Neuron (in vitro differentiated cells): ENCODE results near the gene PLXNC1.

Source experiments
- H2AFZ ChIP-seq: one replicate; pipeline ENCODE4 v1.6.1; 2013; ENCODE audit warnings: low read depth, mild to moderate bottlenecking, inconsistent platforms, low read length, moderate library complexity
- H3K27me3 ChIP-seq: one replicate; pipeline ENCODE4 v1.6.1; 2013; ENCODE audit warnings: low read length; ENCODE audit not compliant: insufficient read depth
- H3K36me3 ChIP-seq: one replicate; pipeline ENCODE4 v1.6.1; 2013; ENCODE audit warnings: low read length; ENCODE audit not compliant: insufficient read depth
- H3K4me1 ChIP-seq: one replicate; pipeline ENCODE4 v1.6.1; 2013; ENCODE audit warnings: low read length; ENCODE audit not compliant: insufficient read depth
- H3K4me3 ChIP-seq: 2 replicates; pipeline ENCODE4 v1.5.1; 2013; ENCODE audit warnings: mild to moderate bottlenecking, low read length, moderate library complexity
- H3K9me3 ChIP-seq: one replicate; pipeline ENCODE4 v1.6.1; 2013; ENCODE audit warnings: low read length

Gene PLXNC1

GRCh38 chr12:94267921-94268471 lies 119.6 kb downstream of the PLXNC1 start:
- no peaks in the 10 kb centered on the region for H3K9me3 ChIP-seq
- peaks cover 3% of the 10 kb centered on the region for H3K4me1 ChIP-seq
- H3K4me3 ChIP-seq = no peak overlapping the region
- H2AFZ ChIP-seq = no peak overlapping the region
- peaks cover 4% of the 10 kb centered on the region for H3K36me3 ChIP-seq
- H3K27me3 ChIP-seq = no peaks in the 10 kb centered on the region

GRCh38 chr12:94269316-94269999 lies 121.1 kb downstream of the PLXNC1 start:
- Histone ChIP-seq H3K9me3 (no peaks in the 10 kb centered on the region), H3K4me3 (no peak overlapping the region), H3K4me1 (no peaks in the 10 kb centered on the region), H3K27me3 (no peaks in the 10 kb centered on the region), H3K36me3 (peaks cover 4% of the 10 kb centered on the region), H2AFZ (no peak overlapping the region)

- Histone ChIP-seq H3K27me3 (no peaks in the 10 kb centered on the region), H3K36me3 (peaks cover under 1% of the 10 kb centered on the region)
These were observed 123.0 kb downstream of the PLXNC1 start for GRCh38 chr12:94271351-94271750.

GRCh38 chr12:94272280-94272679 lies 123.9 kb downstream of the PLXNC1 start:
- H3K27me3 ChIP-seq = no peaks in the 10 kb centered on the region
- no peak overlapping the region for H3K4me3 ChIP-seq
- H3K4me1 ChIP-seq = no peaks in the 10 kb centered on the region
- H3K9me3 ChIP-seq = no peaks in the 10 kb centered on the region
- H3K36me3 ChIP-seq = no peaks in the 10 kb centered on the region
- no peak overlapping the region for H2AFZ ChIP-seq

More at GRCh38 chr12:94271351-94271750, 123.0 kb downstream of the PLXNC1 start:
- Histone ChIP-seq H3K4me3 (no peak overlapping the region), H2AFZ (no peak overlapping the region), H3K9me3 (no peaks in the 10 kb centered on the region), H3K4me1 (no peaks in the 10 kb centered on the region)

GRCh38 chr12:94273272-94273671 lies 124.9 kb downstream of the PLXNC1 start:
- H2AFZ ChIP-seq = no peak overlapping the region
- no peaks in the 10 kb centered on the region for H3K9me3 ChIP-seq
- H3K4me3 ChIP-seq = no peak overlapping the region
- no peaks in the 10 kb centered on the region for H3K27me3 ChIP-seq
- H3K36me3 ChIP-seq = no peaks in the 10 kb centered on the region
- no peaks in the 10 kb centered on the region for H3K4me1 ChIP-seq

- H3K27me3 ChIP-seq = no peaks in the 10 kb centered on the region
- H3K4me1 ChIP-seq = no peaks in the 10 kb centered on the region
- H3K36me3 ChIP-seq = no peaks in the 10 kb centered on the region
- H3K4me3 ChIP-seq = no peak overlapping the region
- H3K9me3 ChIP-seq = no peaks in the 10 kb centered on the region
- no peak overlapping the region for H2AFZ ChIP-seq
These were observed 128.3 kb downstream of the PLXNC1 start for GRCh38 chr12:94276725-94277124.

- no peaks in the 10 kb centered on the region for H3K36me3 ChIP-seq
- H3K4me1 ChIP-seq = no peaks in the 10 kb centered on the region
- no peaks in the 10 kb centered on the region for H3K27me3 ChIP-seq
- H3K9me3 ChIP-seq = no peaks in the 10 kb centered on the region
- no peak overlapping the region for H3K4me3 ChIP-seq
- no peak overlapping the region for H2AFZ ChIP-seq
These were observed 129.1 kb downstream of the PLXNC1 start for GRCh38 chr12:94277426-94278000.

- Histone ChIP-seq H3K9me3 (no peaks in the 10 kb centered on the region), H2AFZ (no peak overlapping the region), H3K27me3 (no peaks in the 10 kb centered on the region), H3K4me3 (no peak overlapping the region), H3K4me1 (no peaks in the 10 kb centered on the region), H3K36me3 (no peaks in the 10 kb centered on the region)
These were observed 131.7 kb downstream of the PLXNC1 start for GRCh38 chr12:94280063-94280462.

GRCh38 chr12:94282675-94283074 lies 134.3 kb downstream of the PLXNC1 start:
- H3K36me3 ChIP-seq = peaks cover 4% of the 10 kb centered on the region
- H3K4me1 ChIP-seq = no peaks in the 10 kb centered on the region
- no peak overlapping the region for H2AFZ ChIP-seq
- H3K27me3 ChIP-seq = no peaks in the 10 kb centered on the region
- H3K4me3 ChIP-seq = no peak overlapping the region
- H3K9me3 ChIP-seq = no peaks in the 10 kb centered on the region

- H3K9me3 ChIP-seq = no peaks in the 10 kb centered on the region
- no peak overlapping the region for H3K4me3 ChIP-seq
- H2AFZ ChIP-seq = no peak overlapping the region
- no peaks in the 10 kb centered on the region for H3K27me3 ChIP-seq
- peaks cover 4% of the 10 kb centered on the region for H3K36me3 ChIP-seq
- H3K4me1 ChIP-seq = no peaks in the 10 kb centered on the region
These were observed 135.7 kb downstream of the PLXNC1 start for GRCh38 chr12:94284046-94284445.

- no peak overlapping the region for H2AFZ ChIP-seq
- H3K27me3 ChIP-seq = no peaks in the 10 kb centered on the region
- H3K4me1 ChIP-seq = peaks cover 7% of the 10 kb centered on the region
- H3K36me3 ChIP-seq = peaks cover 4% of the 10 kb centered on the region
- H3K4me3 ChIP-seq = no peak overlapping the region
- H3K9me3 ChIP-seq = no peaks in the 10 kb centered on the region
These were observed 136.5 kb downstream of the PLXNC1 start for GRCh38 chr12:94284859-94285258.

GRCh38 chr12:94285943-94286582 lies 137.7 kb downstream of the PLXNC1 start:
- peaks cover 4% of the 10 kb centered on the region for H3K36me3 ChIP-seq
- H2AFZ ChIP-seq = no peak overlapping the region
- H3K4me3 ChIP-seq = no peak overlapping the region
- no peaks in the 10 kb centered on the region for H3K9me3 ChIP-seq
- H3K4me1 ChIP-seq = peaks cover 11% of the 10 kb centered on the region
- no peaks in the 10 kb centered on the region for H3K27me3 ChIP-seq

- H2AFZ ChIP-seq = no peak overlapping the region
- no peaks in the 10 kb centered on the region for H3K27me3 ChIP-seq
- no peaks in the 10 kb centered on the region for H3K9me3 ChIP-seq
- H3K4me3 ChIP-seq = no peak overlapping the region
- peaks cover 4% of the 10 kb centered on the region for H3K36me3 ChIP-seq
- H3K4me1 ChIP-seq = peaks cover 11% of the 10 kb centered on the region
These were observed 138.3 kb downstream of the PLXNC1 start for GRCh38 chr12:94286583-94287244.
